SK-N-SH (cell line): ENCODE data around the gene CDH23. TPM values are rescaled to one million over a fixed set of nuclear protein-coding genes. Genes with fewer than 3 reads are reported as not detected.

Experiments
- CTCF ChIA-PET: fragments of 300-600, 350-600 bp; formaldehyde crosslinking; extraction: SDS; loops from one replicate; lab custom pipeline; 2021; lab: Yijun Ruan, JAX
- POLR2A ChIA-PET: fragments of 350-600 bp; sonication (Branson Sonifier 250); formaldehyde crosslinking; extraction: SDS; loops from one replicate; lab custom pipeline; 2020; ENCODE audit warnings: antibody characterized with exemption, inconsistent platforms; lab: Yijun Ruan, JAX
- DNase-seq: peaks from one replicate; pipeline ENCODE4 v3.0.0; 2012
- H2AFZ ChIP-seq: fragments of 200-600 bp; sonication (generic); 2 replicates; pipeline ENCODE4 v1.8.1; 2016; ENCODE audit warnings: antibody characterized with exemption, mild to moderate bottlenecking, low read depth
- H3F3A ChIP-seq: fragments of 200-600 bp; sonication (generic); replicated peaks from 2 replicates; pipeline ENCODE3; 2016; ENCODE audit warnings: antibody characterized with exemption, mild to moderate bottlenecking; ENCODE audit not compliant: insufficient read depth
- H3K27ac ChIP-seq, 2 experiments: fragments of 200-500 bp in 1 of 2; fragments of 200-600 bp in 1 of 2; sonication (Bioruptor generic) in 1 of 2; sonication (generic), shearing (Covaris generic) in 1 of 2; 2 replicates each; pipeline versions ENCODE4 v1.5.1 to v1.6.1; 2014 to 2016; ENCODE audit warnings: low read depth in 2 of 2, inconsistent platforms in 1 of 2, low read length in 1 of 2, mild to moderate bottlenecking in 1 of 2, mixed read lengths in 1 of 2
- H3K27me3 ChIP-seq: fragments of 200-600 bp; sonication (generic), shearing (Covaris generic); 2 replicates; pipeline ENCODE4 v1.6.1; 2016; ENCODE audit warnings: mixed run types; ENCODE audit not compliant: insufficient read depth
- H3K36me3 ChIP-seq, 2 experiments: fragments of 200-500 bp in 1 of 2; fragments of 200-600 bp in 1 of 2; sonication (Bioruptor generic) in 1 of 2; sonication (generic) in 1 of 2; replicated peaks in 1 of 2; 2 replicates each; pipeline versions ENCODE3 to v1.5.1; 2014 to 2016; ENCODE audit warnings: low read length in 1 of 2, mild to moderate bottlenecking in 1 of 2; ENCODE audit not compliant: insufficient read depth in 2 of 2, control insufficient read depth in 1 of 2
- H3K4me1 ChIP-seq, 2 experiments: fragments of 200-500 bp in 1 of 2; fragments of 200-600 bp in 1 of 2; sonication (Bioruptor generic) in 1 of 2; sonication (generic), shearing (Covaris generic) in 1 of 2; 2 replicates each; pipeline versions ENCODE4 v1.5.1 to v1.6.1; 2014 to 2016; ENCODE audit warnings: low read depth in 1 of 2, low read length in 1 of 2, mixed run types in 1 of 2; ENCODE audit not compliant: insufficient read depth in 2 of 2, control insufficient read depth in 1 of 2
- H3K4me2 ChIP-seq: fragments of 200-600 bp; sonication (generic), shearing (Covaris generic); 2 replicates; pipeline ENCODE4 v1.6.1; 2017; ENCODE audit warnings: mixed run types
- H3K4me3 ChIP-seq, 2 experiments: fragments of 200-500 bp in 1 of 2; fragments of 200-600 bp in 1 of 2; sonication (Bioruptor generic) in 1 of 2; sonication (generic), shearing (Covaris generic) in 1 of 2; 2 replicates each; pipeline versions ENCODE4 v1.5.1 to v1.8.1; 2014 to 2016; ENCODE audit warnings: low read depth in 2 of 2, inconsistent platforms in 1 of 2, low read length in 1 of 2, mild to moderate bottlenecking in 1 of 2, mixed read lengths in 1 of 2, moderate library complexity in 1 of 2
- H3K79me2 ChIP-seq: fragments of 200-600 bp; sonication (generic); 2 replicates; pipeline ENCODE4 v1.8.1; 2017; ENCODE audit warnings: mild to moderate bottlenecking; ENCODE audit not compliant: insufficient read depth
- H3K9ac ChIP-seq: fragments of 200-600 bp; sonication (generic); 2 replicates; pipeline ENCODE4 v1.6.1; 2017; ENCODE audit warnings: mixed run types
- H3K9me2 ChIP-seq: fragments of 200-600 bp; sonication (generic); 2 replicates; pipeline ENCODE4 v1.6.1; 2017; ENCODE audit warnings: mixed run types
- H3K9me3 ChIP-seq: fragments of 200-600 bp; sonication (generic); 2 replicates; pipeline ENCODE4 v1.6.1; 2017; ENCODE audit warnings: mixed run types, mild to moderate bottlenecking, moderate library complexity
- H4K20me1 ChIP-seq: fragments of 200-600 bp; sonication (generic); 2 replicates; pipeline ENCODE4 v1.6.1; 2017; ENCODE audit warnings: mild to moderate bottlenecking, mixed run types; ENCODE audit not compliant: insufficient read depth
- CHD2 ChIP-seq: fragments of 150-350 bp; IDR thresholded peaks from 2 replicates; pipeline ENCODE4 v1.6.1; 2018; ENCODE audit warnings: low read length; ENCODE audit not compliant: partially characterized antibody
- EP300 ChIP-seq, 2 experiments: IDR thresholded peaks; 2 replicates each; pipeline versions ENCODE4 v1.4.0 to v1.6.1; 2012; ENCODE audit warnings: borderline replicate concordance in 1 of 2, low read depth in 1 of 2, low read length in 1 of 2
- EZH2phosphoT487 ChIP-seq: fragments of 200-600 bp; sonication (generic); IDR thresholded peaks from 2 replicates; pipeline ENCODE4 v1.6.1; 2017; ENCODE audit warnings: low read depth, mixed run types, mild to moderate bottlenecking, antibody characterized with exemption, moderate library complexity, borderline replicate concordance
- FOSL2 ChIP-seq: IDR thresholded peaks from 2 replicates; pipeline ENCODE4 v1.4.0; 2012; ENCODE audit warnings: low read depth, mild to moderate bottlenecking, moderate library complexity, borderline replicate concordance
- FOXJ3 ChIP-seq: sonication (generic); formaldehyde crosslinking; IDR thresholded peaks from 2 replicates; pipeline ENCODE4 v1.5.1; 2020; ENCODE audit warnings: mild to moderate bottlenecking, missing genetic modification reagents
- GATA2 ChIP-seq: sonication (generic); formaldehyde crosslinking; IDR thresholded peaks from 2 replicates; pipeline ENCODE4 v1.5.0; 2020; ENCODE audit warnings: mild to moderate bottlenecking, missing genetic modification reagents
- MXI1 ChIP-seq: IDR thresholded peaks from 2 replicates; pipeline ENCODE4 v1.6.1; 2012; ENCODE audit warnings: mild to moderate bottlenecking, low read depth, low read length, improper control_type of control experiment
- NRF1 ChIP-seq: IDR thresholded peaks from 2 replicates; pipeline ENCODE4 v1.6.1; 2012; ENCODE audit warnings: low read depth, mild to moderate bottlenecking, low read length
- RAD21 ChIP-seq: IDR thresholded peaks from 2 replicates; pipeline ENCODE4 v1.6.1; 2012; ENCODE audit warnings: mild to moderate bottlenecking, low read length
- RCOR1 ChIP-seq: fragments of 150-350 bp; IDR thresholded peaks from 2 replicates; pipeline ENCODE4 v1.6.1; 2017; ENCODE audit warnings: antibody characterized with exemption, low read length
- SIN3A ChIP-seq: IDR thresholded peaks from 2 replicates; pipeline ENCODE4 v1.6.1; 2012; ENCODE audit warnings: low read depth, mild to moderate bottlenecking, low read length, moderate library complexity, borderline replicate concordance
- SMC3 ChIP-seq: IDR thresholded peaks from 2 replicates; pipeline ENCODE4 v1.6.1; 2012; ENCODE audit warnings: low read depth, low read length, improper control_type of control experiment
- TCF12 ChIP-seq: IDR thresholded peaks from 2 replicates; pipeline ENCODE4 v1.4.0; 2012
- TEAD4 ChIP-seq: IDR thresholded peaks from 2 replicates; pipeline ENCODE4 v1.4.0; 2012; ENCODE audit warnings: mild to moderate bottlenecking, borderline replicate concordance; ENCODE audit not compliant: insufficient read depth
- YY1 ChIP-seq: IDR thresholded peaks from 2 replicates; pipeline ENCODE4 v1.4.0; 2012; ENCODE audit warnings: low read depth, mild to moderate bottlenecking
- WGBS: methylation state at CpG from one replicate; pipeline ENCODE4 v1.1.6; 2017; ENCODE audit warnings: low lambda C conversion rate; 5-methylcytosine and 5-hydroxymethylcytosine counted together
- polyA plus RNA-seq, 3 experiments: library from polyadenylated mRNA; depleted of rRNA; stranded (reverse); fragments of >200 nt; gene quantifications; 2 replicates each; pipeline ENCODE4 v1.2.3, GENCODE V29; 2012
- TF ChIP-seq, protein P1 (sequence below): IDR thresholded peaks from 2 replicates; pipeline ENCODE4 v1.4.0; 2012; ENCODE audit warnings: low read depth, borderline replicate concordance
- TF ChIP-seq, protein P2 (sequence below): IDR thresholded peaks from 2 replicates; pipeline ENCODE4; 2012
- TF ChIP-seq, protein P3 (sequence below): IDR thresholded peaks from 2 replicates; pipeline ENCODE4 v1.4.0; 2012; ENCODE audit warnings: low read depth
- TF ChIP-seq, protein P4 (sequence below): fragments of 150-350 bp; IDR thresholded peaks from 2 replicates; pipeline ENCODE4 v1.6.1; 2016; ENCODE audit warnings: mild to moderate bottlenecking, low read depth, low read length
- TF ChIP-seq, protein P5 (sequence below): fragments of 200-600 bp; sonication (generic); IDR thresholded peaks from 2 replicates; pipeline ENCODE4 v1.6.1; 2017; ENCODE audit warnings: antibody characterized with exemption, mild to moderate bottlenecking, moderate library complexity

Gene CDH23
- polyA plus RNA-seq, 1 of the 3 experiments (the other 2 are of a cell fraction), result 0.03 TPM

DNA sequence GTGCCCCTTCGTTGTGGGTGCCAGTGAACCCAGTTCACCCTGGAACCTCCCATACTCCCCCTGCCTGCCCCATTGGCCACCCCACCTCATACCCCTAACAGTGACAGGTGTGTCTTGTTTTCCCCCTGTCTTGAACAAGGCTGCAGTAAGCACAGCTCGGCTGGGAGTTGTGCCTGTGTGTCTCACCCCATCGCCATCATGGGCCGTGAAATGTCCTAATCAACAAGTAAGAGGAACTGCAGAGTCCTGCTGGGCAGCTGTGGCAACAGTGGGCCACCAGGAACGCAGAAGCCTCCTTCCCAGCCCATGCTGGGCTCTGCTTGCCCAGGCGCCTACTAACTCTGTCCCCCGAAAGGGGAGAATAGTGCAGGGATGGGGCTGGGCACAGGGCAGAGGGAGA lies 231.2 kb downstream of the CDH23 start (continued):
- TF ChIP-seq FOXJ3 (CRISPR knock-in tag), result no peak

DNA sequence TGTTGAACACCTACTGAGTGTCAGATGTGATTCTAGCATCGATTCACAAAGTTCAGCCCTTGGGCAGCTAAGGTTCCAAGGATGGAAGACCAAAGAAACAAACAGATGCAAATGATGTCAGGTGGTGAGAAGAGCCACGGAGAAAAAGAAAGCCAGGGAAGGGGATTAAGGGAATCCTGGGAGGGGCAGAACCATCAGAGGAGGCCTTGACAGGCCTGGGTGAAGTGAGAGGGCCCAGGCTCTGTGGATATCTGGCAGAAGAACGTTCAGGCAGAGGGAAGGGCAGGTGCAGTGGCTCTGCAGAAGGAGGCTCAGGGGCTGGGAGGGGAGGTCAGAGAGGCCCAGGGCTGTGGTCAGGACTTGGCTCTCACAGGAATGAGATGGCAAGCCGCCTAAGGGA lies 232.4 kb downstream of the CDH23 start:
- 37% methylated on average over 4 of the region's 4 CpGs for WGBS

DNA sequence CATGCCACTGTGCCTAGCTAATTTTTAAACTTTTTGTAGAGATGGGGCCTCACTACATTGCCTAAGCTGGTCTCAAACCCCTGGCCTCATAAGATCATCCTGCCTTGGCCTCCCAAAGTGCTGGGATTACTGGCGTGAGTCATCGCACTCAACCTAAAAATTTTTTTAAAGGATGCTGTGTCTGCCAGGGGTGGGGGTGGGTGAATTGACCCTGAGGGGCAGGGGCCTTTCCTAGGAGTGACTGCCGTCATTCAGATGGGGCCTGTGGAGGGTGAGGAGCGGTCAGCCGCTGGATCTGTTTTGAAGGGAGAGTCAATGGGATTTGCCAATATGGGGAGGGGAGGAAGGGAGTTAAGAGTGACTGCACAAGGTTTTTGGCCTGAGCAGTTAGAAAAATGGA lies 233.4 kb downstream of the CDH23 start:
- Histone ChIP-seq H4K20me1 (no peaks in the 10 kb centered on the region), H3K9me2 (no peaks in the 10 kb centered on the region), H2AFZ (no peak overlapping the region), H3K4me2 (no peak overlapping the region), H3K79me2 (no peaks in the 10 kb centered on the region), H3F3A (no peaks in the 10 kb centered on the region), H3K9me3 (no peaks in the 10 kb centered on the region), H3K36me3 (no peaks in the 10 kb centered on the region), H3K4me3 (no peak overlapping the region), H3K27ac (no peak overlapping the region), H3K4me1 (peaks cover 0 to 16% of the 10 kb centered on the region in 2 experiments; a peak in 1 of 4 replicates), H3K27me3 (no peaks in the 10 kb centered on the region; the same call in 1 of the 2 replicates), H3K9ac (no peak overlapping the region)
- POLR2A ChIA-PET, result no interaction called here
- 80% methylated on average over 5 of the region's 5 CpGs for WGBS
- no peak for DNase-seq
- CTCF ChIA-PET, result interaction anchor here (0.9 to 11.0 kb wide), 4 partner anchors 19 to 234 kb away, joined by 3 to 74 read pairs (median 4); no protein-coding TSS in a partner anchor
- TF ChIP-seq, protein P1, sequence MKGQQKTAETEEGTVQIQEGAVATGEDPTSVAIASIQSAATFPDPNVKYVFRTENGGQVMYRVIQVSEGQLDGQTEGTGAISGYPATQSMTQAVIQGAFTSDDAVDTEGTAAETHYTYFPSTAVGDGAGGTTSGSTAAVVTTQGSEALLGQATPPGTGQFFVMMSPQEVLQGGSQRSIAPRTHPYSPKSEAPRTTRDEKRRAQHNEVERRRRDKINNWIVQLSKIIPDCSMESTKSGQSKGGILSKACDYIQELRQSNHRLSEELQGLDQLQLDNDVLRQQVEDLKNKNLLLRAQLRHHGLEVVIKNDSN, result no peak
- TF ChIP-seq SIN3A, result no peak
- no peak for TF ChIP-seq NRF1
- no peak for TF ChIP-seq CHD2
- TF ChIP-seq SMC3, result no peak
- no peak for TF ChIP-seq RAD21
- TF ChIP-seq, protein P2, sequence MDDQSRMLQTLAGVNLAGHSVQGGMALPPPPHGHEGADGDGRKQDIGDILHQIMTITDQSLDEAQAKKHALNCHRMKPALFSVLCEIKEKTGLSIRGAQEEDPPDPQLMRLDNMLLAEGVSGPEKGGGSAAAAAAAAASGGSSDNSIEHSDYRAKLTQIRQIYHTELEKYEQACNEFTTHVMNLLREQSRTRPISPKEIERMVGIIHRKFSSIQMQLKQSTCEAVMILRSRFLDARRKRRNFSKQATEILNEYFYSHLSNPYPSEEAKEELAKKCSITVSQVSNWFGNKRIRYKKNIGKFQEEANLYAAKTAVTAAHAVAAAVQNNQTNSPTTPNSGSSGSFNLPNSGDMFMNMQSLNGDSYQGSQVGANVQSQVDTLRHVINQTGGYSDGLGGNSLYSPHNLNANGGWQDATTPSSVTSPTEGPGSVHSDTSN, result no peak
- TF ChIP-seq YY1, result no peak
- TF ChIP-seq GATA2 (CRISPR knock-in tag), result no peak
- no peak for TF ChIP-seq RCOR1
- TF ChIP-seq TEAD4, result no peak
- TF ChIP-seq, protein P3, sequence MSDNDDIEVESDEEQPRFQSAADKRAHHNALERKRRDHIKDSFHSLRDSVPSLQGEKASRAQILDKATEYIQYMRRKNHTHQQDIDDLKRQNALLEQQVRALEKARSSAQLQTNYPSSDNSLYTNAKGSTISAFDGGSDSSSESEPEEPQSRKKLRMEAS, result no peak
- TF ChIP-seq EP300 (IDR thresholded peaks at IDR 0.05; ENCODE audit: borderline replicate concordance in 1 of 2, low read depth in 1 of 2, low read length in 1 of 2), result no peak
- TF ChIP-seq, protein P4, sequence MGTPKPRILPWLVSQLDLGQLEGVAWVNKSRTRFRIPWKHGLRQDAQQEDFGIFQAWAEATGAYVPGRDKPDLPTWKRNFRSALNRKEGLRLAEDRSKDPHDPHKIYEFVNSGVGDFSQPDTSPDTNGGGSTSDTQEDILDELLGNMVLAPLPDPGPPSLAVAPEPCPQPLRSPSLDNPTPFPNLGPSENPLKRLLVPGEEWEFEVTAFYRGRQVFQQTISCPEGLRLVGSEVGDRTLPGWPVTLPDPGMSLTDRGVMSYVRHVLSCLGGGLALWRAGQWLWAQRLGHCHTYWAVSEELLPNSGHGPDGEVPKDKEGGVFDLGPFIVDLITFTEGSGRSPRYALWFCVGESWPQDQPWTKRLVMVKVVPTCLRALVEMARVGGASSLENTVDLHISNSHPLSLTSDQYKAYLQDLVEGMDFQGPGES, result no peak
- TF ChIP-seq EZH2phosphoT487, result no peak
- TF ChIP-seq, protein P5, sequence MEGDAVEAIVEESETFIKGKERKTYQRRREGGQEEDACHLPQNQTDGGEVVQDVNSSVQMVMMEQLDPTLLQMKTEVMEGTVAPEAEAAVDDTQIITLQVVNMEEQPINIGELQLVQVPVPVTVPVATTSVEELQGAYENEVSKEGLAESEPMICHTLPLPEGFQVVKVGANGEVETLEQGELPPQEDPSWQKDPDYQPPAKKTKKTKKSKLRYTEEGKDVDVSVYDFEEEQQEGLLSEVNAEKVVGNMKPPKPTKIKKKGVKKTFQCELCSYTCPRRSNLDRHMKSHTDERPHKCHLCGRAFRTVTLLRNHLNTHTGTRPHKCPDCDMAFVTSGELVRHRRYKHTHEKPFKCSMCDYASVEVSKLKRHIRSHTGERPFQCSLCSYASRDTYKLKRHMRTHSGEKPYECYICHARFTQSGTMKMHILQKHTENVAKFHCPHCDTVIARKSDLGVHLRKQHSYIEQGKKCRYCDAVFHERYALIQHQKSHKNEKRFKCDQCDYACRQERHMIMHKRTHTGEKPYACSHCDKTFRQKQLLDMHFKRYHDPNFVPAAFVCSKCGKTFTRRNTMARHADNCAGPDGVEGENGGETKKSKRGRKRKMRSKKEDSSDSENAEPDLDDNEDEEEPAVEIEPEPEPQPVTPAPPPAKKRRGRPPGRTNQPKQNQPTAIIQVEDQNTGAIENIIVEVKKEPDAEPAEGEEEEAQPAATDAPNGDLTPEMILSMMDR, result no peak

More for the DNA sequence above, 232.4 kb downstream of the CDH23 start:
- Histone ChIP-seq H3K36me3 (no peaks in the 10 kb centered on the region), H3K9ac (no peak overlapping the region), H3K27ac (no peak overlapping the region), H4K20me1 (no peaks in the 10 kb centered on the region), H2AFZ (no peak overlapping the region), H3F3A (no peaks in the 10 kb centered on the region), H3K9me2 (no peaks in the 10 kb centered on the region)
- POLR2A ChIA-PET, result no interaction called here
- TF ChIP-seq, protein P2, result no peak
- no peak for TF ChIP-seq FOSL2
- TF ChIP-seq MXI1, result no peak
- no peak for TF ChIP-seq TCF12
- no peak for TF ChIP-seq YY1
- TF ChIP-seq EZH2phosphoT487, result no peak
- TF ChIP-seq, all 33 proteins: peak for 0
- no peak for DNase-seq
- Histone ChIP-seq H3K4me1 (peaks cover 0 to 10% of the 10 kb centered on the region in 2 experiments; a peak in 1 of 4 replicates), H3K4me3 (no peak overlapping the region), H3K79me2 (no peaks in the 10 kb centered on the region), H3K27me3 (no peaks in the 10 kb centered on the region; the same call in 1 of the 2 replicates), H3K4me2 (no peak overlapping the region), H3K9me3 (no peaks in the 10 kb centered on the region)
- CTCF ChIA-PET, result interaction anchor here (11.0 kb wide), 1 partner anchor 18 kb away, joined by 74 read pairs; no protein-coding TSS in a partner anchor
